Activated T-helper 2 cell treated with anti-CD3 and anti-CD28 coated beads, Interferon-gamma antibody, Interleukin-2, Interleukin-4, amounts not matched to agents 10 μg/mL and 5 μg/mL and 100 μg/mL, durations not matched to agents 14 hours and 24 hours and 36 hours (primary cell): Measurements from ENCODE around the gene THRSP. TPM values are rescaled to one million over a fixed set of nuclear protein-coding genes. Genes with fewer than 3 reads are reported as not detected.
"Not testable (repeated sequence)": the region's sequence is repeated elsewhere in the genome, so short reads cannot be mapped to it uniquely, and the experiment has no call there.

ENCODE experiments used
- DNase-seq: peaks from one replicate; pipeline ENCODE4 v3.0.0; 2021; ENCODE audit warnings: low spot score
- H3K27ac Mint-ChIP-seq: one replicate; pipeline ENCODE4 v1.8.0; 2021; ENCODE audit warnings: mixed read lengths
- H3K27me3 Mint-ChIP-seq: one replicate; pipeline ENCODE4 v1.8.0; 2021; ENCODE audit warnings: low read depth, mixed read lengths
- H3K36me3 Mint-ChIP-seq: one replicate; pipeline ENCODE4 v1.8.0; 2021; ENCODE audit warnings: low read depth, mixed read lengths
- H3K4me1 Mint-ChIP-seq: one replicate; pipeline ENCODE4 v1.8.0; 2021; ENCODE audit warnings: low read depth, mixed read lengths
- H3K4me3 Mint-ChIP-seq: one replicate; pipeline ENCODE4 v1.8.0; 2021; ENCODE audit warnings: low read depth, mild to moderate bottlenecking, moderate library complexity, mixed read lengths
- H3K9me3 Mint-ChIP-seq: one replicate; pipeline ENCODE4 v1.8.0; 2021; ENCODE audit warnings: mixed read lengths
- intact Hi-C: fragments of 100-400 bp; cut with micrococcal nuclease; formaldehyde crosslinking; loops from one replicate; pipeline ENCODE4 v1.15.1; 2023
- total RNA-seq: library from RNA; stranded (reverse); gene quantifications from 2 replicates; pipeline ENCODE4 v1.2.3, GENCODE V29; 2022

The THRSP gene
- total RNA-seq, 1 donor from 2014 or later: not detected

GRCh38 chr11:78078218-78079167 is 14.8 kb downstream of the THRSP start:
- Mint-ChIP-seq H3K4me3 (peak overlapping the region; percentile 90), H3K27ac (peak overlapping the region; percentile 82), H3K36me3 (peaks cover 27% of the 10 kb centered on the region), H3K4me1 (peaks cover 44% of the 10 kb centered on the region), H3K27me3 (no peaks in the 10 kb centered on the region), H3K9me3 (no peaks in the 10 kb centered on the region)
- no peak for DNase-seq
- intact Hi-C loops: loop anchor here (2.0 to 10.0 kb wide), 2 partner anchors 60 to 346 kb away; partner anchors contain the start of gene ALG8

DNA sequence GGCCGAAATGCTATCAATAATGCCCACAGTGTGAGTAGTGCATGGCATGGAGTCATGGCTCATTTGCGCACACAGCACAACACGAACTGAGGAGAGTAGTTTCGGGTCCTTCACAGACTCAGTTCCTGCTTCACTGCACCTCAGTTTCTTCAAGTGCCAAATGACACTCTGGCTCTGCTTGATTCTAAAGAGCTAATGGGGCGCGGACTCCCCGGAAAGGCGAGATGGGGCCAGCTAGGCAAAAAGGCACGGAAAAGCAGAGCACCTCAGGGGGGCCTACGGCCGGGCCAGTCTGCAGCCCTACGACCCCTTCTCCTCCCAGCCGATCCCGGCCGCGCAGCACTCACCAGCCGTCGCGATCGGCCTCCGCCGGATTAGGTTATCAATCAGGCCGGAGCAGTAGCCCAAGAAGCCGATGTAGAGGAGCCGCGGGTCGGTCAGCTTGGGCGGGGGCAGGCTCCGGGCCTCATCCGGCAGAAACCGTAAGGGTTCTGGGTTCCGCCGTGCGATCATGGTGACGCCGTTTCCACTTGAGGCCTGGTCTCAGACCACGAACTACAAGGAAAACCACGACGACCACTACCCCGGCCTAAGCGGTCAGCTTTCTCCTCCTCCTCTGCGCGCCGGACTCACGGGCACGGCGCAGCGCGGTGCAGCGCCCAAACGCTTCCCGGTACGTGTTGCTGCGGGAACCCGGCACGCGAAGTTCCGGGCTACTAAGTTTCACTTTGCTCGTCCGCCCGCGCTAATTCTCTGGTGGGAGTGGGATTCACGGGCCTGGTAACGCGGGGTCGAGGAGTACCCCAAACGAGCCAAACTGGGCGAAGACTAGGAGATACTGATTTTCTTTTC is 15.8 kb downstream of the THRSP start, which contains the start of gene NDUFC2:
TSS of gene NDUFC2 (minus strand) at position 631 of the 852 bp plus-strand sequence. CDS start at position 513, 118 bp downstream.
- H3K4me1 Mint-ChIP-seq: peaks cover 44% of the 10 kb centered on the region
- peak within 1 kb of the TSS; percentile 90 for H3K4me3 Mint-ChIP-seq
- DNase-seq: peak; percentile 64
- peaks cover 26% of the 10 kb centered on the region for H3K36me3 Mint-ChIP-seq
- no peaks in the 10 kb centered on the region for H3K9me3 Mint-ChIP-seq
- no peaks in the 10 kb centered on the region for H3K27me3 Mint-ChIP-seq
- H3K27ac Mint-ChIP-seq: peak within 1 kb of the TSS; percentile 82
- intact Hi-C loops: loop anchor here (2.0 to 10.0 kb wide), 3 partner anchors 15 to 345 kb away; partner anchors contain the start of gene ALG8

DNA sequence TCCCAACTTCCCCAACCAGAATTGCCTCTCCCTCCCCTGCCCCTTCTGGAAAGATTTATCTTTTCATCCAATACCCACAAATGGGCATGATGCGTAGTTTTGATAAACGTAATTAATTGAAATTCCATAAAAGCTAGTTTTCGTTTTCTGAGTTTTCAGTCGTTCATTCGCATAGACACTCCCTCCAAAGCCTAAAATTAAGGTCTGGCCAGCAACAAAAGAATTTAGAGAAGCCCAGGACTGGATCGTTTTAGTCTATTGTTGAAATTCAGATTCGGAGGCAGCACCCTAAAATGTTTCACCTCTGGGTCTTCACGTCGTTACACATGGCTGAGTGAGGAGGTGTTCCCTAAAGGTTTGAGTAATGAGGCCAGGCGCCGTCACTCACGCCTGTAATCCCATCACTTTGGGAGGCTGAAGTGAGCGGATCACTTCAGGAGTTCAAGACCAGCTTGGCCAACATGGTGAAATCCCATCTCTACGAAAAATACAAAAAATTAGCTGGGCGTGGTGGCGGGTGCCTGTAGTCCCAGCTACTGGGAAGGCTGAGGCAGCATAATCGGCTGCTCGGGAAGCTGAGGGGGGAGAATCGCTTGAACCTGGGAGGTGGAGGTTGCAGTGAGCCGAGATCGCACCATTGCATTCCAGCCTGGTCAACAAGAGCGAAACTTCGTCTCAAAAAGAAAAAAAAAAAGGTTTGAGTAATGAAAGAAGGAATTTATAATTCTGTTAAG is 16.6 kb downstream of the THRSP start:
- Mint-ChIP-seq H3K36me3 (peaks cover 20% of the 10 kb centered on the region), H3K4me1 (peaks cover 39% of the 10 kb centered on the region), H3K9me3 (no peaks in the 10 kb centered on the region), H3K27ac (peak overlapping the region; percentile 82), H3K27me3 (no peaks in the 10 kb centered on the region), H3K4me3 (peak overlapping the region; percentile 90)
- intact Hi-C loops: loop anchor here (2.0 kb wide), 1 partner anchor 15 kb away; no protein-coding TSS in a partner anchor
- DNase-seq: no peak

DNA sequence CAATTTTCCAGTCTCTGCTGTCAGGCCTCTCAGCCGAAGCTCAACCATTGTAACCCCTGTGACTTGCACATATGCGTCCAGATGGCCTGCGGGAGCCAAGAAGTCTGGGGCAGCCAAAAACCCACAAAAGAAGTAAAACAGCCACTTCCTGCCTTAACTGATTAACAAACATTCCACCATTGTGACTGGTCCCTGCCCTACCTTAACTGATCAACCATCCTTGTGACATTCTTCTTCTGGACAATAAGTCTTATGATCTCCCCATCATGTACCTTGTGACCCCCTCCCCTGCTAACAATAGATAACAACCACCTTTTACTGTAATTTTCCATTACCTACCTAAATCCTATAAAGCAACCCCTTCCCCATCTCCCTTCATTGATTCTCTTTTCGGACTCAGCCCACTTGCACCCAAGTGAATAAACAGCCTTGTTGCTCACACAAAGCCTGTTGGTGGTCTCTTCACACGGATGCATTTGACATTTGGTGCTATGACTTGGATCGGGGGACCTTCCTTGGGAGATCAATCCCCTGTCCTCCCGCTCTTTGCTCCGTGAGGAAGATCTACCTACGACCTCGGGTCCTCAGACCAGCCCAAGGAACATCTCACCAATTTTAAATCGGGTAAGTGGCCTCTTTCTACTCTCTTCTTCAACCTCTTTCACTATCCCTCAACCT is 17.3 kb downstream of the THRSP start:
- no peak for DNase-seq
- intact Hi-C loops: loop anchor here (2.0 kb wide), 1 partner anchor 14 kb away; no protein-coding TSS in a partner anchor
- H3K4me1 Mint-ChIP-seq: peaks cover 37% of the 10 kb centered on the region
- H3K36me3 Mint-ChIP-seq: peaks cover 16% of the 10 kb centered on the region
- H3K4me3 Mint-ChIP-seq: peak overlapping the region; percentile 24
- no peaks in the 10 kb centered on the region for H3K27me3 Mint-ChIP-seq
- H3K27ac Mint-ChIP-seq: peak overlapping the region; percentile 43
- H3K9me3 Mint-ChIP-seq: no peaks in the 10 kb centered on the region

- Mint-ChIP-seq H3K4me3 (peak overlapping the region; percentile 24), H3K27me3 (no peaks in the 10 kb centered on the region), H3K36me3 (peaks cover 15% of the 10 kb centered on the region), H3K4me1 (peaks cover 35% of the 10 kb centered on the region), H3K27ac (peak overlapping the region; percentile 43), H3K9me3 (no peaks in the 10 kb centered on the region)
- DNase-seq: no peak
- intact Hi-C loops: loop anchor here (2.0 kb wide), 1 partner anchor 13 kb away; no protein-coding TSS in a partner anchor
These were observed 17.9 kb downstream of the THRSP start for GRCh38 chr11:78081583-78081982.

GRCh38 chr11:78082146-78082545 is 18.5 kb downstream of the THRSP start:
- H3K9me3 Mint-ChIP-seq: no peaks in the 10 kb centered on the region
- intact Hi-C loops: no loop called here
- H3K27me3 Mint-ChIP-seq: no peaks in the 10 kb centered on the region
- peaks cover 31% of the 10 kb centered on the region for H3K4me1 Mint-ChIP-seq
- no peak overlapping the region for H3K27ac Mint-ChIP-seq
- no peak for DNase-seq
- H3K4me3 Mint-ChIP-seq: no peak overlapping the region
- H3K36me3 Mint-ChIP-seq: peaks cover 12% of the 10 kb centered on the region

DNA sequence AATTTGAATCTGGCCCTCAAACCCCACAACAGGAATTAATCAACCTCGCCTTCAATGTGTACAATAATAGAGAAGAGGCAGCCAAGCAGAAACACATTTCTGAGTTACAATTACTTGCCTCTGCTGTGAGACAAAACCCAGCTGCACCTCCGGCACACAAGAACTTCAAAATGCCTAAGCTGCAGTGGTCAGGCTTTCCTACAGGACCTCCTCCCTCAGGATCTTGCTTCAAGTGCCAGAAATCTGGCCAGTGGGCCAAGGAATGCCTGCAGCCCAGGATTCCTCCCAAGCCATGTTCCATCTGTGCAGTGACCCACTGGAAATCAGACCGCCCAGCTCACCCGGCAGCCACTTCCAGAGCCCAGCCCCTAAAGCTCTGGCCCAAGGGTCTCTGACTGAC is 19.4 kb downstream of the THRSP start:
- Mint-ChIP-seq H3K9me3 (no peaks in the 10 kb centered on the region), H3K4me1 (peaks cover 24% of the 10 kb centered on the region), H3K27ac (no peak overlapping the region), H3K27me3 (no peaks in the 10 kb centered on the region), H3K4me3 (no peak overlapping the region), H3K36me3 (peaks cover 5% of the 10 kb centered on the region)
- DNase-seq: no peak
- intact Hi-C loops: no loop called here

DNA sequence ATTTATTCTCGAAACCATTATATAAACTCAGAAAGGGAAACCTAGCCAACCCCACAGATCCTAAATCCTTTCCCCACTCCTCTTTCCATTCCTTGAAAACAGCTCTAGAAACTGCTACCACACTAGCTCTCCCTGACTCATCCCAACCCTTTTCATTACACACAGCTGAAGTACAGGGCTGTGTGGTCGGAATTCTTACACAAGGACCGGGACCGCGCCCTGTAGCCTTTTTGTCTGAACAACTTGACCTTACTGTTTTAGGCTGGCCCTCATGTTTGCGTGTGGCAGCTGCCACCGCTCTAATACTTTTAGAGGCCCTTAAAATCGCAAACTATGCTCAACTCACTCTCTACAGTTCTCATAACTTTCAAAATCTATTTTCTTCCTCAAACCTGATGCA is 20.8 kb downstream of the THRSP start:
- H3K9me3 Mint-ChIP-seq, H3K36me3 Mint-ChIP-seq, intact Hi-C loops, H3K27me3 Mint-ChIP-seq, H3K4me3 Mint-ChIP-seq, H3K27ac Mint-ChIP-seq, DNase-seq: not testable (repeated sequence)
- H3K4me1 Mint-ChIP-seq: peaks cover 19% of the 10 kb centered on the region

GRCh38 chr11:78085972-78086371 is 22.3 kb downstream of the THRSP start:
- H3K27me3 Mint-ChIP-seq: no peaks in the 10 kb centered on the region
- intact Hi-C loops: no loop called here
- no peak overlapping the region for H3K27ac Mint-ChIP-seq
- H3K4me3 Mint-ChIP-seq: no peak overlapping the region
- H3K9me3 Mint-ChIP-seq: no peaks in the 10 kb centered on the region
- no peak for DNase-seq
- H3K36me3 Mint-ChIP-seq: no peaks in the 10 kb centered on the region
- peaks cover 11% of the 10 kb centered on the region for H3K4me1 Mint-ChIP-seq

GRCh38 chr11:78086521-78087074 is 22.9 kb downstream of the THRSP start:
- H3K27ac Mint-ChIP-seq, H3K9me3 Mint-ChIP-seq, H3K27me3 Mint-ChIP-seq, H3K36me3 Mint-ChIP-seq, intact Hi-C loops, H3K4me1 Mint-ChIP-seq, DNase-seq, H3K4me3 Mint-ChIP-seq: not testable (repeated sequence)

DNA sequence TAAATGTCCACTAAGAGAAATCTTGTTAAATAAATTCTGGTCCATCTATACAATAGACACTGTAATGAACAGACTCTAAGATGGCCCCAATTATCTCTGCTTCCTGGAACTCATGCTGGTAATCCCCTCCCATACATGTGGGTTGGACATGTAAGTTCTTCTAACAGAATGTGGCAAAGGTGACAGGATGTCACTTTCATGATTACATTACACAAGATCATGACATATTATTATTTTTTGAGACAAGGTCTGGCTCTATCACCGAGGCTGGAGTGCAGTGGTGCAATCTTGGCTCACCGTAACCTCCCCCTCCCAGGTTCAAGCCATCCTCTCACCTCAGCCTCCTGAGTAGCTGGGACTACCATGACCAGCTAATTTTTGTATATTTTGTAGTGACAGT is 30.6 kb downstream of the THRSP start:
- H3K27ac Mint-ChIP-seq: peak overlapping the region; percentile 84
- no peaks in the 10 kb centered on the region for H3K27me3 Mint-ChIP-seq
- H3K4me3 Mint-ChIP-seq: no peak overlapping the region
- intact Hi-C loops: loop anchor here (2.0 kb wide), 1 partner anchor 13 kb away; no protein-coding TSS in a partner anchor
- H3K4me1 Mint-ChIP-seq: peaks cover 11% of the 10 kb centered on the region
- H3K36me3 Mint-ChIP-seq: peaks cover 45% of the 10 kb centered on the region
- H3K9me3 Mint-ChIP-seq: no peaks in the 10 kb centered on the region
- no peak for DNase-seq
